OCI-LY1 (cell line): ENCODE results near the gene ADGRV1.

Experiments used
- H2AFZ ChIP-seq: fragments of 200-600 bp; sonication (generic), shearing (Covaris generic); 2 replicates; pipeline ENCODE4 v1.6.0; 2014; ENCODE audit warnings: antibody characterized with exemption, mild to moderate bottlenecking, low read length
- H3F3A ChIP-seq: fragments of 200-600 bp; sonication (generic), shearing (Covaris generic); 2 replicates; pipeline ENCODE4 v1.6.0; 2014; ENCODE audit warnings: mild to moderate bottlenecking, antibody characterized with exemption, low read length, moderate library complexity; ENCODE audit not compliant: insufficient read depth
- H3K27ac ChIP-seq: fragments of 200-600 bp; sonication (generic); 2 replicates; pipeline ENCODE4 v1.5.1; 2014; ENCODE audit warnings: low read length, mixed run types, mild to moderate bottlenecking, low read depth; ENCODE audit not compliant: poor library complexity, severe bottlenecking
- H3K27me3 ChIP-seq: fragments of 200-600 bp; sonication (generic); 2 replicates; pipeline ENCODE4 v1.6.0; 2014; ENCODE audit warnings: antibody characterized with exemption, mild to moderate bottlenecking, low read length, moderate library complexity; ENCODE audit not compliant: insufficient read depth
- H3K36me3 ChIP-seq: fragments of 200-600 bp; sonication (generic); 2 replicates; pipeline ENCODE4 v1.6.1; 2014; ENCODE audit warnings: mild to moderate bottlenecking, antibody characterized with exemption, low read length, moderate library complexity, mixed read lengths; ENCODE audit not compliant: insufficient read depth
- H3K4me1 ChIP-seq: fragments of 200-600 bp; sonication (generic); 2 replicates; pipeline ENCODE4 v1.5.1; 2014; ENCODE audit warnings: mild to moderate bottlenecking, low read length, moderate library complexity; ENCODE audit not compliant: insufficient read depth, severe bottlenecking
- H3K4me2 ChIP-seq: fragments of 200-600 bp; sonication (generic), shearing (Covaris generic); 2 replicates; pipeline ENCODE4 v1.6.1; 2014; ENCODE audit warnings: low read length
- H3K4me3 ChIP-seq: fragments of 200-600 bp; sonication (generic); 2 replicates; pipeline ENCODE4 v1.5.1; 2014; ENCODE audit warnings: low read length, low read depth, mild to moderate bottlenecking, mixed read lengths; ENCODE audit not compliant: poor library complexity, severe bottlenecking
- H3K79me2 ChIP-seq: fragments of 200-600 bp; shearing (Covaris generic); 2 replicates; pipeline ENCODE4 v1.6.1; 2016; ENCODE audit warnings: mixed run types, low read length, mixed read lengths; ENCODE audit not compliant: insufficient read depth
- H3K9ac ChIP-seq: fragments of 200-600 bp; sonication (generic), shearing (Covaris generic); 2 replicates; pipeline ENCODE4 v1.6.1; 2014; ENCODE audit warnings: mild to moderate bottlenecking, low read length, mixed read lengths
- H3K9me2 ChIP-seq: fragments of 200-600 bp; sonication (generic), shearing (Covaris generic); 2 replicates; pipeline ENCODE4 v1.6.1; 2014; ENCODE audit warnings: low read depth, mild to moderate bottlenecking, low read length, mixed read lengths
- H3K9me3 ChIP-seq: fragments of 200-600 bp; shearing (Covaris generic); 2 replicates; pipeline ENCODE4 v1.6.1; 2014; ENCODE audit warnings: low read length, mixed read lengths
- H4K20me1 ChIP-seq: fragments of 200-600 bp; sonication (generic), shearing (Covaris generic); 2 replicates; pipeline ENCODE4 v1.6.0; 2016; ENCODE audit warnings: mild to moderate bottlenecking, low read length; ENCODE audit not compliant: insufficient read depth
- CTCF ChIP-seq: fragments of 200-600 bp; sonication (generic), shearing (Covaris generic); IDR thresholded peaks from 2 replicates; pipeline ENCODE4 v1.5.1; 2017; ENCODE audit warnings: mild to moderate bottlenecking, antibody characterized with exemption, low read length, moderate library complexity, mixed read lengths
- EZH2 ChIP-seq: fragments of 200-600 bp; sonication (generic), shearing (Covaris generic); IDR thresholded peaks from 2 replicates; pipeline ENCODE4 v1.8.0; 2017; ENCODE audit warnings: borderline replicate concordance, mixed run types, mild to moderate bottlenecking, antibody characterized with exemption, low read length, moderate library complexity, mixed read lengths

ADGRV1 gene

GRCh38 chr5:90981821-90982220 is 423.2 kb downstream of the ADGRV1 start:
- Histone ChIP-seq H3K9ac (no peak overlapping the region), H3F3A (no peaks in the 10 kb centered on the region), H3K27me3 (no peaks in the 10 kb centered on the region), H3K36me3 (no peaks in the 10 kb centered on the region), H4K20me1 (no peaks in the 10 kb centered on the region), H2AFZ (no peak overlapping the region), H3K9me3 (no peaks in the 10 kb centered on the region), H3K4me2 (no peak overlapping the region), H3K79me2 (no peaks in the 10 kb centered on the region), H3K4me1 (no peaks in the 10 kb centered on the region), H3K27ac (no peak overlapping the region), H3K9me2 (no peaks in the 10 kb centered on the region), H3K4me3 (no peak overlapping the region)
- no peak for TF ChIP-seq CTCF
- no peak for TF ChIP-seq EZH2

DNA sequence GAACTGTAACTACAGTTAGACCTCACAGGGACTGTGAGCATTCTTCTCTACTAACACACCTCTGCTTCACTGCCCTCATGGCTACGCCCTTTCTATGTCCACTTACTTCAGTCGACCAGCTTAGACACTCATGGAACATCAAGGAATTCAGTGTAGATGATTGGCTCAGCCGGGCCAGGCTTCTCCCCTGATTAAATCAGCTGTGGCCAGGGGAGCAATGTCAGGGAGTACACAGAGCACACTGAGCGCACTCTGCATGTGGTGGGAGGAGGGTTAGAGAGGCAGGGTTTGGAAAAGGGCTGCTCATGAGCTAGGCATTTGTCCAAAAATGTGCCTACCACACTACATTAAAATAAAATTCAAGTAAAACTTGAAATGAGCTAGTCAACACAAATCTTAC is 424.0 kb downstream of the ADGRV1 start:
- Histone ChIP-seq H3K4me2 (no peak overlapping the region), H3K4me3 (no peak overlapping the region), H3F3A (no peaks in the 10 kb centered on the region), H3K27ac (no peak overlapping the region), H3K9ac (no peak overlapping the region), H4K20me1 (no peaks in the 10 kb centered on the region), H3K9me2 (no peaks in the 10 kb centered on the region), H3K79me2 (no peaks in the 10 kb centered on the region), H3K9me3 (no peaks in the 10 kb centered on the region), H3K36me3 (no peaks in the 10 kb centered on the region), H2AFZ (no peak overlapping the region), H3K27me3 (no peaks in the 10 kb centered on the region), H3K4me1 (no peaks in the 10 kb centered on the region)
- TF ChIP-seq EZH2, result no peak
- TF ChIP-seq CTCF, result no peak

DNA sequence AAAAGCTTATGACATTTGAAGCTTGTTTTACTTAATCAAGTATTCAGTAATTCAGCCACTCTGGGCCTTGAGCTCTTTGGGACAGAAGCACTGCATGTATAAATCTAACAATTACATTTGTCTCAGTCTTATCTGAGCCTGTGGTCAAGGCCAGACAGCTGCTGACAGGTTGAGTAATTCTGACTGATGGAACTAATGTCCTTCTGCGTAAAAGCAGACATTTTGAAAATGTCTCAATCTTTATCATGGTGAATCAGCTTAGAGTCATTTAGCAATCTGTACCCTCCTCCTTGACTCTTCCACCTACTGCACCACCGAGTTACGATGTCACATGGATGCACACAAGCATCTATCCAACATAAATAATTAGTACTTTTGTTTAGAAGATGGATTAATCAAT is 424.6 kb downstream of the ADGRV1 start:
- no peaks in the 10 kb centered on the region for H4K20me1 ChIP-seq
- H3F3A ChIP-seq, result no peaks in the 10 kb centered on the region
- TF ChIP-seq EZH2 (no peak), CTCF (no peak)
- no peaks in the 10 kb centered on the region for H3K4me1 ChIP-seq
- no peaks in the 10 kb centered on the region for H3K9me2 ChIP-seq
- no peak overlapping the region for H3K4me2 ChIP-seq
- no peaks in the 10 kb centered on the region for H3K36me3 ChIP-seq
- H3K4me3 ChIP-seq, result no peak overlapping the region
- H3K9me3 ChIP-seq, result no peaks in the 10 kb centered on the region
- H3K9ac ChIP-seq, result no peak overlapping the region
- no peaks in the 10 kb centered on the region for H3K79me2 ChIP-seq
- no peak overlapping the region for H3K27ac ChIP-seq
- no peak overlapping the region for H2AFZ ChIP-seq
- no peaks in the 10 kb centered on the region for H3K27me3 ChIP-seq
